ENCODE data around the gene CSF2RB.

CSF2RB gene

GRCh38 chr22:36913427-36914389 is at the start of gene CSF2RB:
CSF2RB (plus strand) TSS chr22:36913628; CDS start chr22:36922208, 8,580 bp downstream.
- Histone ChIP-seq H3K4me1 (ENCODE audit: control insufficient read depth, insufficient read depth, low read length) (peaks cover 14% of the 10 kb centered on the region), H3K9ac (ENCODE audit: low read depth, low read length) (no peak within 1 kb of the TSS), H3K36me3 (ENCODE audit: control insufficient read depth, insufficient read depth, low read length) (no peaks in the 10 kb centered on the region), H3K27me3 (ENCODE audit: control insufficient read depth, insufficient read depth, low read length) (peaks cover 49% of the 10 kb centered on the region), H3K9me3 (ENCODE audit: control insufficient read depth, insufficient read depth, low read length) (no peaks in the 10 kb centered on the region), H3K4me3 (ENCODE audit: low read depth, low read length) (no peak within 1 kb of the TSS)

GRCh38 chr22:36863979-36864378 is 49.4 kb upstream of the CSF2RB start:
- Histone ChIP-seq H3K27me3 (ENCODE audit: control insufficient read depth, insufficient read depth, low read length) (peaks cover 5% of the 10 kb centered on the region), H3K36me3 (ENCODE audit: control insufficient read depth, insufficient read depth, low read length) (no peaks in the 10 kb centered on the region), H3K9me3 (ENCODE audit: control insufficient read depth, insufficient read depth, low read length) (no peaks in the 10 kb centered on the region), H3K4me1 (ENCODE audit: control insufficient read depth, insufficient read depth, low read length) (no peaks in the 10 kb centered on the region), H3K4me3 (ENCODE audit: low read depth, low read length) (no peak overlapping the region), H3K9ac (ENCODE audit: low read depth, low read length) (no peak overlapping the region)

DNA sequence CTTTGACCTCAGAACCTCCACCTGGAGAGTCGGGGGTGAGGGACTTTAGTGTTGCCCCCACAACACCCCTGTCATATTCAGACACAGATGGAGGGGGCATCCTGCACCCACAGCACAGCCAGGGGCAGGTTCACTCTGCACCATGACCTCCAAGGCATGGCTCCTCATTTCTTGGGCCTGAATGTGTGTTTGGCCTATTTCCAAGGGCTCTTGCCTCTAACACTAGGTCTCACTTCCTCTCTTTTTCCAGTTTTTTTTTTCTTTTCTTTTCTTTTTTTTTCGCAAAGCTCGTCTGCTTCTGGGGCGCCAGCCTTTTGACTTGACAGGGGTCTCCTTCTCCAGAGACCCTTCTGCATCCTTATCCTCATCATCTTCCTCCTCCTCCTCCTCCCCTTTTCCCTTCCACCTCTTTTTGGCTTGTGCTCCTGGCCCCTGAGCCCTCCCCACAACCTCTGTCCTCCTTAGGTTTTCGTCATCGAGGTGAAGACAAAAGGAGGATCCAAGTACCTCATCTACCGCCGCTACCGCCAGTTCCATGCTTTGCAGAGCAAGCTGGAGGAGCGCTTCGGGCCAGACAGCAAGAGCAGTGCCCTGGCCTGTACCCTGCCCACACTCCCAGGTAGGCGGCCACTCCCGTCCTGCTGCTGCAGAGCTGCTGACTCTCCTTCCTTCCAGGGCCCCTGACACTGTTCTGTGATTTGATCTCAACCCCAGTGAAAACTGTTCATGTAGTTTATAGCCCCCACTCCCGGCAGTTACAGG is 48.8 kb upstream of the CSF2RB start:
- Histone ChIP-seq H3K4me1 (ENCODE audit: control insufficient read depth, insufficient read depth, low read length) (no peaks in the 10 kb centered on the region), H3K4me3 (ENCODE audit: low read depth, low read length) (no peak overlapping the region), H3K27me3 (ENCODE audit: control insufficient read depth, insufficient read depth, low read length) (peaks cover 5% of the 10 kb centered on the region), H3K9ac (ENCODE audit: low read depth, low read length) (no peak overlapping the region), H3K36me3 (ENCODE audit: control insufficient read depth, insufficient read depth, low read length) (no peaks in the 10 kb centered on the region), H3K9me3 (ENCODE audit: control insufficient read depth, insufficient read depth, low read length) (no peaks in the 10 kb centered on the region)

DNA sequence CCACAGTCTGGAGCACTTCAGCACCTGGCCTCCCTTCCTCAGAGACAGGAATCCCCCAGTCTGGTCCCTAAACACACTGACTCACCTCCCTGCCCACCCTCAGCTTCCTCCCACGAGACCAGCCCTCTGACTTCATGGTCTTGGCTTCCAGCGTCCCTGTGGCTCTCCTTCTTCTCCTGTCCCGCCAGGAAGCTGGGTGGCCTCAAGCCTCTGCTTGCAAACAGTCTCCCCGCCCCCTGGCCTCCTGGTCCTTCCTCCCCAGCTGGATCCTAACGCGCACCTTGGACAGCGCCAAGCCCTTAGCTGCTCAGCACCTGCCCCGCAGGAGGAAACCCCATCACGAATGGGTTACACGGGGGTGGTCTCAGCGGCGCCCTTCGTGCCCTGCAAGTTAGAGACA is 48.1 kb upstream of the CSF2RB start:
- Histone ChIP-seq H3K4me1 (ENCODE audit: control insufficient read depth, insufficient read depth, low read length) (no peaks in the 10 kb centered on the region), H3K9ac (ENCODE audit: low read depth, low read length) (no peak overlapping the region), H3K27me3 (ENCODE audit: control insufficient read depth, insufficient read depth, low read length) (peaks cover 5% of the 10 kb centered on the region), H3K36me3 (ENCODE audit: control insufficient read depth, insufficient read depth, low read length) (no peaks in the 10 kb centered on the region), H3K4me3 (ENCODE audit: low read depth, low read length) (no peak overlapping the region), H3K9me3 (ENCODE audit: control insufficient read depth, insufficient read depth, low read length) (no peaks in the 10 kb centered on the region)

- Histone ChIP-seq H3K36me3 (ENCODE audit: control insufficient read depth, insufficient read depth, low read length) (no peaks in the 10 kb centered on the region), H3K9me3 (ENCODE audit: control insufficient read depth, insufficient read depth, low read length) (no peaks in the 10 kb centered on the region), H3K27me3 (ENCODE audit: control insufficient read depth, insufficient read depth, low read length) (peaks cover 5% of the 10 kb centered on the region), H3K4me3 (ENCODE audit: low read depth, low read length) (no peak overlapping the region), H3K9ac (ENCODE audit: low read depth, low read length) (no peak overlapping the region), H3K4me1 (ENCODE audit: control insufficient read depth, insufficient read depth, low read length) (no peaks in the 10 kb centered on the region)
These were observed 45.7 kb upstream of the CSF2RB start for GRCh38 chr22:36867695-36868094.

GRCh38 chr22:36868546-36869181 is 44.8 kb upstream of the CSF2RB start:
- Histone ChIP-seq H3K9me3 (ENCODE audit: control insufficient read depth, insufficient read depth, low read length) (no peaks in the 10 kb centered on the region), H3K9ac (ENCODE audit: low read depth, low read length) (no peak overlapping the region), H3K36me3 (ENCODE audit: control insufficient read depth, insufficient read depth, low read length) (no peaks in the 10 kb centered on the region), H3K4me3 (ENCODE audit: low read depth, low read length) (no peak overlapping the region), H3K4me1 (ENCODE audit: control insufficient read depth, insufficient read depth, low read length) (no peaks in the 10 kb centered on the region), H3K27me3 (ENCODE audit: control insufficient read depth, insufficient read depth, low read length) (peaks cover 5% of the 10 kb centered on the region)

DNA sequence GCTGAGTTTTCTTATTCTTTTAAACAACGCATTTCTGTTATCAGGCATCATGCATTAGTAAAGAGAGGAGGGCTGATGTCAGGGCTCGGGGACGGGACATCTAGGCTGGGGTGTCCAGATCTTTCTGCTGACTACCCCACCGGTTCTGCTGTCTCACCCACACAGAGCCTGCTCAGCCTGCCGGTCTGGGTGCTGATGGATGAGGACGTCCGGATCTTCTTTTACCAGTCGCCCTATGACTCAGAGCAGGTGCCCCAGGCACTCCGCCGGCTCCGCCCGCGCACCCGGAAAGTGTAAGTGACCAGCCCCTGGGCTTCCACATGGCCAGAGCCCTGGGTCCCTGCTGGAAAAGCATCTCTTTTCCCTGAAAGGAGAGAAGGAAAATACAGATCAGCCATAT is 43.2 kb upstream of the CSF2RB start:
- Histone ChIP-seq H3K4me3 (ENCODE audit: low read depth, low read length) (no peak overlapping the region), H3K4me1 (ENCODE audit: control insufficient read depth, insufficient read depth, low read length) (no peaks in the 10 kb centered on the region), H3K27me3 (ENCODE audit: control insufficient read depth, insufficient read depth, low read length) (peaks cover 5% of the 10 kb centered on the region), H3K36me3 (ENCODE audit: control insufficient read depth, insufficient read depth, low read length) (no peaks in the 10 kb centered on the region), H3K9me3 (ENCODE audit: control insufficient read depth, insufficient read depth, low read length) (no peaks in the 10 kb centered on the region), H3K9ac (ENCODE audit: low read depth, low read length) (no peak overlapping the region)

DNA sequence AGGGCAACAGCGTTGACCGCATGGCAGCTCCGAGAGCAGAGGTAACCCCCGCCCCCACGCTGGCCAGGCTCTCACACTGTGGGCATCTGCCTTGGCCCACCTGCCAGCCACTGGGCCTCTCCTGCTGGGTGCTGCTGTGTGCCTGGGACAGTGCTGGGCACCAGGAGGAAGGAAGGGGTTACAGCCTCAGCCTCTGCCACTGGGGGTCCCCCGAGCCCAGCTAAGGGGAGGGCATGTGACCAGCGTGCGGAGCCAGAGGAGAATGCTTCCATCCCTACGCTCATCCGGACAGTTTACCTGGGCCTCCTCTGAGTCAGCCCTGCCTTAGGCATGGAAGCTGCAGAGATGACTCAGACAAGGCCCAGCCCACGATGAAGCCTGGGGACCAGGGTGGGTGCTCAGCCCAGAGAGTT is 41.8 kb upstream of the CSF2RB start:
- H3K9ac ChIP-seq (ENCODE audit: low read depth, low read length), result no peak overlapping the region

GRCh38 chr22:36872084-36872483 is 41.3 kb upstream of the CSF2RB start:
- Histone ChIP-seq H3K9ac (ENCODE audit: low read depth, low read length) (no peak overlapping the region), H3K4me1 (ENCODE audit: control insufficient read depth, insufficient read depth, low read length) (no peaks in the 10 kb centered on the region), H3K36me3 (ENCODE audit: control insufficient read depth, insufficient read depth, low read length) (no peaks in the 10 kb centered on the region), H3K9me3 (ENCODE audit: control insufficient read depth, insufficient read depth, low read length) (no peaks in the 10 kb centered on the region), H3K27me3 (ENCODE audit: control insufficient read depth, insufficient read depth, low read length) (no peaks in the 10 kb centered on the region), H3K4me3 (ENCODE audit: low read depth, low read length) (no peak overlapping the region)

More for the DNA sequence above, 41.8 kb upstream of the CSF2RB start:
- no peak overlapping the region for H3K4me3 ChIP-seq (ENCODE audit: low read depth, low read length)
- H3K4me1 ChIP-seq (ENCODE audit: control insufficient read depth, insufficient read depth, low read length), result no peaks in the 10 kb centered on the region
- H3K27me3 ChIP-seq (ENCODE audit: control insufficient read depth, insufficient read depth, low read length), result no peaks in the 10 kb centered on the region
- H3K9me3 ChIP-seq (ENCODE audit: control insufficient read depth, insufficient read depth, low read length), result no peaks in the 10 kb centered on the region
- no peaks in the 10 kb centered on the region for H3K36me3 ChIP-seq (ENCODE audit: control insufficient read depth, insufficient read depth, low read length)

DNA sequence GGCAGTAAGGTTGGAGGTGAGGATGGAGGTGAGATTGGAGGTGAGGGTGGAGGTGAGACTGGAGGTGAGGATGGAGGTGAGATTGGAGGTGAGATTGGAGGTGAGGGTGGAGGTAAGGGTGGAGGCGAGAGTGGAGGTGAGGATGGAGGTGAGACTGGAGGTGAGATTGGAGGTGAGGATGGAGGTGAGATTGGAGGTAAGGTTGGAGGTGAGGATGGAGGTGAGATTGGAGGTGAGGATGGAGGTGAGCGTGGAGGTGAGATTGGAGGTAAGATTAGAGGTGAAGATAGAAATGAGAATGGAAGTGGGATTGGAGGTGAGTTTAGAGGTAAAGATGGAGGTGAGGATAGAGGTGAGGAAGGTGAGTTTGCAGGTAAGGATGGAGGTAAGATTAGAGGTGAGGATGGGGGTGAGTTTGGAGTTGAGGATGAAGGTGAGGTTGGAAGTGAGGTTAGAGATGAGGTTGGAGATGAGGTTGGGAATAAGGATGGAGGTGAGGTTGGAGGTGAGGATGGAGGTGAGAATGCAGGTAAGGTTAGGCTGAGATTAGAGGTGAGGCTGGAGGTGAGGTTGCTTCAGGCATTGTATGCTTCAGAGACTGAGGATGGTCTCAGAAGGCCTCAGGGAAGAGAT is 40.4 kb upstream of the CSF2RB start:
- H3K27me3 ChIP-seq (ENCODE audit: control insufficient read depth, insufficient read depth, low read length), result no peaks in the 10 kb centered on the region
- no peaks in the 10 kb centered on the region for H3K9me3 ChIP-seq (ENCODE audit: control insufficient read depth, insufficient read depth, low read length)
- H3K4me3 ChIP-seq (ENCODE audit: low read depth, low read length), result no peak overlapping the region
- no peaks in the 10 kb centered on the region for H3K36me3 ChIP-seq (ENCODE audit: control insufficient read depth, insufficient read depth, low read length)
- no peaks in the 10 kb centered on the region for H3K4me1 ChIP-seq (ENCODE audit: control insufficient read depth, insufficient read depth, low read length)
- no peak overlapping the region for H3K9ac ChIP-seq (ENCODE audit: low read depth, low read length)

DNA sequence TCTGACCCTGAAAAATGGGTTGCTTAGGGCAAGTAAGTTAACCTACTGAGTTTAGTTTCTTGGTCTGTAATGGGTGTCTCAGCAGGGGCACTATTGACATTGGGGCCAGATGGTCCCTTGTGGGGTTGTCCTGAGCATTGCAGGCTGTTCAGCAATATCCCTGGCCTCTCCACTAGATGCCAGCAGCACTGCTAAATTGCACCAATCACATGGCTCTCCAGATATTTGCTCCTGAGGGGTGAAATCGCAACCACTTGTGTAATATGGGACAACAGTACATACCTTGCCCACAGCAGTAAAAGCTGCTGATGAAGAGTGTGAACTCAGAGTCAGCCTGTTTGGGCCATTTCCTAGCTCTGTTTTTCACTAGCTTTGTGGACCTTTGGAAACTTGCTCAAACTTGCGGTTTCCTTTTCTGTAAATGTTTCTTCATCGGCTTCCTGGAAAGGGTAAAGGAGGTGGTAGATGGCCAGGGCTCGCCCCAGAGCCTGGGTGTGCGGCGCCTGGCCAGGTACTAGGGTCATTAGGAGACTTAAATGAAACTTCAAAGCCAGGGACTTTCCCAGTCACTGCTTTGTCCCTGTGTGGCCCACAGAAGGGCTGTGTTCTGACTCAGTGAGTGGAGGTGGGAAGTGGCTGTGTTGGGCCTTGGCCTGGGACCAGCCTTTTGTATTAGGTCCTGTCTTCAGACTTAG is 39.7 kb upstream of the CSF2RB start:
- Histone ChIP-seq H3K9ac (ENCODE audit: low read depth, low read length) (no peak overlapping the region), H3K27me3 (ENCODE audit: control insufficient read depth, insufficient read depth, low read length) (no peaks in the 10 kb centered on the region), H3K4me1 (ENCODE audit: control insufficient read depth, insufficient read depth, low read length) (no peaks in the 10 kb centered on the region), H3K36me3 (ENCODE audit: control insufficient read depth, insufficient read depth, low read length) (no peaks in the 10 kb centered on the region), H3K4me3 (ENCODE audit: low read depth, low read length) (no peak overlapping the region), H3K9me3 (ENCODE audit: control insufficient read depth, insufficient read depth, low read length) (no peaks in the 10 kb centered on the region)

All from iPS-15b (cell line).